DMS53 (cell line): ENCODE data around the gene KANK4.
"Not testable (repeated sequence)": the region's sequence is repeated elsewhere in the genome, so short reads cannot be mapped to it uniquely, and the experiment has no call there.

Source experiments
- DNase-seq: peaks from one replicate; lab custom pipeline; 2025; lab: John Stamatoyannopoulos, UW

The KANK4 gene

DNA sequence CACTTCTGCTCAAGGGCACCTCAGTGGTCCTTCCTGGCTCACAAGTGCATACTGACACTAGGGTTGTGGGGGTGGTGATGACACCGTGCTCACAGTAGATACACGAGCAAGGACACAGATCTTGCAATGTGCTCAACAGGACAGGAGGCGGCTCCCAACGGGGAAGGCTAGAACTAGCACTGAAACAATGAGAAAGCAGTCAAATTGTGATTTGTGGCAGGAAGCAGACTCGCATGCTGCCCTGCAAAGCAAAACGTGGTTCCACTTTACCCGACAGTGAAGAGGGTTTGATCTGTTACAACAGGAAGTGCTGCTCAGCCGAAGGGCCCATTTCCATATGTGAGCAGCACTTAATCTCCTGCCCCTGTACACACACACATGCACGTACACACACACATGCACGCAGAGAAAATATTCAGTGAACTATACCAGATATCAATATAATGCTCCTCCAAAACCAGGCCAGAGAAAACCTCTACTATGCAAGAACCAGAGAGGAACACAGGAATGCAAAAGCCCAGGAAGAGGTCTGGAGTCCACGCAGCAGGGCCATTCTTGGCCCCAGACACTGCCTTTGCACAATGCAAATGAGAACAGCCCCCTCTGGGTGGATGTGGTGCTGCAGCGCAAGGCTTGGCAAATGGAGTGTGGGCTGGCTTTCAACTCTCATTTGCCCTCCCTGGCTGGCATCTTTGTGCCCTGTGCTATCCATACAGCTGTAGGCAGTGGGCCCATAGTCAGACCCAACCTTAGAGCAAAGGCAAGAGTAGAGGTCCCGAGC lies 47.1 kb downstream of the KANK4 start:
- peak; percentile 24 for DNase-seq

DNA sequence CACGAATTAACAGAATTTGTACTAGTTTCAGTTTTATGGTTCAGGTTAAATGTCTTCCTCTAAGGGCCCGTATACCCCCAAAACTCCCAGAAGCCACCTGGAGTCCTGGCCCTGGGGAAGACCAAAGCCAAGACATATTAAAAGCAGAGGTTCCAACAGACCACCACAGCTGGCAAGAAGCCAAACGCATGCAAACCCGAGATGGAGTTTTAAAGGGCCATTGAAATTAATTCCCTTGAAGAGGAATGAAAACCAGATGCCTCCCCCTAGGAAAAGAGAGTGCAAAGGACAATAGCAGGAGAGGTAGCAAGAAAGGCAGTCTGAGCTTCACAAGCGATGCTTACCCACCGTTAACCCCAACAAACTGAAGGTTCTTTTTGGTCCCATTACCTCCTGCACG lies 48.1 kb downstream of the KANK4 start:
- no peak for DNase-seq

DNA sequence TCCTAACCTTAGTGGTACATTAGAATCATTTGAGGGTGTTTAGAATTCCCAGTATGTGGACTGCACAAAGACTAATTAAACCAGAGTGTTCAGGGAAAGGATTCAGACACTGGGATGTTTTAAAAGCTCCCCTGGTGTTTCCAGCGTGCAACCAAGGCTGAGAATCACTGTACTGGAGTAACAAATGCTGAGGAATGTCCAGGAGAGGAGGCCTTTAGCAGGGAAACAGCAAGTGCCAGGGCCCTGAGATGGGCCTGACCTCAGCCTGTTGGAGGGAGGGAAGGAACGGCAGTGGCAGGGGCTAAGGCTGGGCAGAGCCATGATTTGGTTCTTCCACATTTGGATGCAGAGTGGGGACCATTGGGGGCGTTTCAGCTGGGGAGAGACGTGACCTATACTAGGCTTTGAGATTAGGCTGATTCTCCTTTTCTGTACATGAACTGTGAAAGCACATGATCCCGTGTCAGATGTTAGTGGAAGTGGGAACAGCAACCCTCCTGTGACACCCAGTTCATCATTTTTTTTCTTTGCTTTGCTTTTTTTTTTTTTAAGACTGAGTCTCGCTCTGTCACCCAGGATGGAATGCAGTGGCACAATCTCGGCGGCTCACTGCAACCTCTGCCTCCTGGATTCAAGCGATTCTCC lies 49.3 kb downstream of the KANK4 start:
- no peak for DNase-seq

DNA sequence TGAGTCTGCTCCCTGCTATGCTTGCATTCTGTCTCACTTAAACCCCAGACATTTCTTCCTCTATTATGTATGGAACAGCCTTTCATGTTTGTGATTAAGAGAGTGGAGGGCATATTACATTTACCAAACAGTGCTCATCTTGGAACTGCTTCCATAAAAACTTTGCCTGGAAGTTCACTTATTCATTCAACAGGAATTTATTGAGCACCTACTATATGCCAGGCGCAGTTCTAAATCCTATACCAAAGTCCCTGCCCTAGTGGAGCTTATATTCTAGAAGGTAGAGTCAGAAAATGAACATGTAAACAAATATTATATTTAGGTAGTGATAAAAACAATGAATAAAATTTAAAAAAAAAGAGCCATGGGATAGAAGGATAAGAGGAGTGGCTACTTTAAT lies 49.8 kb downstream of the KANK4 start:
- no peak for DNase-seq

DNA sequence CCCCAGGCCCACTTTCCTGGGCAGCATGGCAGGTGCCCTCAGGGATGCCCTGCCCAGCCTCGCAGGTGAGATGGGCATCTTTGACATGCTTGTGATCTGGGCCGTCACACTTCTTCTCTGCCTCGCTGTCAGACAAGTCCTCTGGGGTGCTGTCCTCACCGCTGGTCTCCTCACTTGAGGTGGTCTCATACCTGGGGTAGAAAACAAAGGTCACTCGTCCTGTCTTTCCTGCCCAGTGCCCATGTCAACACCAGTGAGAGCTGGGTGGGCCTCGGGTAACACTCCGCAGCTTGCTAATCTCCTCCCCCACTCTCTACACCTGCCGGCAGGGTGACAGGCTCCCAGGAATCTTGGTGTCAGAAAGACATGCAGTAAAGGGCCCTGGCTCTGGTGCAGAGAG lies 50.9 kb downstream of the KANK4 start:
- no peak for DNase-seq

DNA sequence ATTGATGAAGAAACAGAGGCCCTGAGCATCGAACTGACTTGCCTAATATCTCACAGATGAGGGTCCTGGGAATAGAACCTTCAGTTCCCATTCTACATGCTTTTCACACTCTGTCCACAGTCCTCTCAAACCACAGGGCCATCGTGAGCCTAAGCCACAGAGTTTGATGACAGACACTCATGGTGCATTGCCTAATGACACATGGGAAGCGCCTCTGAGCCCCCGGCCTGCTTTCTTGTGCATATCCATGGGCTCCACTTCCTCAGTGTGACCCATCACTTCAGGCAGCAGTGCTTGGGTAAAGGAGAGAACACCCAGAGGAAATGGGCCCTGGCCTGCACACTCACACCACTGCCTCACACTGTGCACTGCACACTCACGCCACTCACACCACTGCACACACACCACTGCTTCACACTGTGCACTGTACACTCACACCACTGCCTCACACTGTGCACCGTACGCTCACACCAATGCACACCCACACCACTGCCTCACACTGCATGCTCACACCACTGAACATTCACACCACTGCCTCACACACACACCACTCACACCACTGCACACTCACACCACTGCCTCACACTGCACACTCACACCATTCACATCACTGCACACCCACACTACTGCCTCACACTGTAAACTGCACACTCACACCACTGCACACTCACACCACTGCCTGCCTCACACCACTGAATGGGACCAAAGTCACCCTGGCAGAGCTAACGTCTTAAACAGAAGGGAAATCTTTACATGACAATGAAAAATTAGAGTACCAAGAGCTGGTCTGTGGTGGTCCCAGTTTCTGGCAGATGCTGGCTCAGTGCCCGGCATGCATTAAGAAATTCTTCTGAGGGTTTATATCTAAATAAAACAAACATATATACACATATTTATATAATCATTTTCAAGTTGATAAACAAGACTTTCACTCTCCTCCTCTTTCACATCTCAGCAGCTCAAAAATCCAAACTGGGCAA lies 53.0 kb downstream of the KANK4 start:
- DNase-seq, result no peak

DNA sequence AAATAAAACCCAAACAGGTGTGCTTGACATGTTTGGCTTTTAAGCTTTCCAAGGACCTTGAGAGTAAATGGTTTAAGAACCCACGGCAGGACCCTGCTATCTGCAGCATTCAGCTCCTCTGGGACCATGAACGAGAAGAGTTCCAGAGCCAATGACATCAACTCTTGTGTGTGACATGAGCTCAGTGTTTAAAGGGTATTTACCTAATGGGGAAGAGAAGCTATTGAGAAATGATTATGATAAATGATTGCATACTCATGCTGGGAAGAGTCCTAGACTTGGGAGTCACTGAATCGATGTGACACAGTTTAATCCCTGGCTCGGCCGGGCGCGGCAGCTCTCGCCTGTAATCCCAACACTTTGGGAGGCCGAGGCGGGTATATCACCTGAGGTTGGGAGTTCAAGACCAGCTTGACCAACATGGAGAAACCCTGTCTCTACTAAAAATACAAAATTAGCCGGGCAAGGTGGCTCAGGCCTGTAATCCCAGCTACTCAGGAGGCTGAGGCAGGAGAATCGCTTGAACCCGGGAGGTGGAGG lies 55.4 kb downstream of the KANK4 start:
- no peak for DNase-seq

DNA sequence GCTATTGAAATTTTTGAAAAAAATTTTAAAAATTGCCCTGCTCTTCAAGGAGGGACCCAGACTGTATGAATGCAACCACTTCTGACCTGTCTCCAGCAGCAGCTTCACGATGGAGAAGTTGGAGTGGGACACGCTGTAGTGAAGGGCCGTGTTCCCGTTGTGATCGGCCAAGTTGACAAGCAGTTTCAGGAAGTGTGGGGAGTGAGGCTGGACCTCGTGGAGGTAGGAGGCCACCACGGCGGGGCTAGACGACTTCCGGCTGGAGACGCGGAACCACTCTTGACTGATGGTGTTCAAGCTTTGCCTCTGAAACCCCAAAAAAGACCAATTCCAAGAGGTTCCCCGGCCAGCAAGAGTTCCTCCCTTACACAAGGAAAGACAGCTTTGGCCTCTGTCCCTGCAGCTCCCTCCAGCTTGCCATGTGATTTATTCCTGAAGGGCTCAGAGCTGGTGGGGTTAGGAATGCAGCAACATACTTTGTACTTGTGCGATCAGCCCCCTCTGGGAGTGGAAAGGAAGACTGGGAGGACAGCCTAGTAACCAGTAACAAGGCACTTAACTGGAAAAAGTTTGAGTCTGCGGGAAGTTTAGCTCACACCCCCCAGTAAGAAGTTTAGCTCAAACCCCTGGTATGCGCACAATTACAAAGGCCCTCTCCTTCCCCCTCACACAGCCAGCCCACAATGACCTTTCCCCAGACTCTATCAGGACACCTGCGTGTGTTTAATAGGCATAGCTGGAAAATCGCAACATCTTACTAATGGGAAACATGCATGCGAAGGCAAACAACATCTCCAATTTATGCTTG lies 56.0 kb downstream of the KANK4 start:
- DNase-seq, result no peak

DNA sequence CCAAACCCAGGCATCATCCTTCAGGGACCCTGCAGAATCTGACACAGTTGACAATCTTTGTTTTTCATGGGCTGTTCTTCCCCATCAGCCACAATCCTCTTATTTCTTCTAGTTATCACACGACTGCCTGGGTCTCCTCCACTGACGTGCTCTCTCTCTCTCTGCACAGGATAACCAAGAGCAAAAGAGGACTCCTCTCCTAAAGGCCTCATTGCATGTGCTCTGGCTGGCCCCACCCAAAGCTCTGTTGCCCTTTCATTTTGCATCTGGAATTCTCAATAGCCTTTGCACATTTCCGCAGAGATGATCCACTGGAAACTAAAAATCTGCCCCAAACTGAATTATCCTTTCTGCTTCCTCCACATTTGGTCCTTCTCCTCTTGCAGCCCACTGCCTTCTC lies 58.5 kb downstream of the KANK4 start:
- no peak for DNase-seq

DNA sequence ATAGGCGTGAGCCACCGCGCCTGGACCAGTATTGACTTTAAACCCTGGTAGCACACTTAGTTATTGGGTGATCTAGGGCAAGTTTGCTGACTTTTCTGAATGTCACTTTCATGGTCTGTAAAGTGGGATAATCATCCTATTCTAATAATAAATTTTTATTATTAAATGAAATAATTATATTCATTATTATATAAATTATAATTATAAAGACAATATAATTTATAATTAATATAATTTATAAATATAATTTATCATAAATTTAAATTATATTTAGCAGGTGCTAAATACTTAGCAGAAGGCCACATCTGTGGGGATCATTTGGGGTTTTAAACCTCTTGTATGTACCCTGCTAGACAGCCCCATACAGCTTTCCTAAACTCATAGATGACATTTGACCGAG lies 59.7 kb downstream of the KANK4 start:
- no peak for DNase-seq

DNA sequence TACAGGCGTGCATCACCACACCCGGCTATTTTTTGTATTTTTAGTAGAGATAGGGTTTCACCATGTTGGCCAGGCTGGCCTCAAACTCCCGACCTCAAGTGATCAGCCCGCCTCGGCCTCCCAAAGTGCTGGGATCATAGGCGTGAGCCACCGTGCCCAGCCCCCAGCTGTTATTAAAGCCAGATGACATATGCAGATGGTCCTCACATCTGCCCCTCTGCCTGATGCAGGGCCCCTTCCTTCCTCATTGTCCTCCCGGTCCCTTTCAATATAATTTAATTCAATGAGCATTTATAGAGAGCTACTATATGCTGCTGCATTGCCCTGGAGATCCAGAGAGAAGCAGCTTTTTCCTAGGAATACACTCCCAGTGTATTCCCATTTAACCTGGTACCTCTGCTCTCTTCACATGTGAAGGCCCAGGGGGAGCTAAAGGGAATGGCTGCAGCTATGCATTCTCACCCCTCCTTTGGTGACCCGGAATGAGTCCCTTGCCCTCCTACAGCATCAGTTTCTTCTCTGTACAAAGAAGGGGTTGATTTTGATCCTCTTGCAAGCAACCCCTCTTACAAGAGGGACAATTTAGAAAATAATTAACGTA lies 69.0 kb downstream of the KANK4 start:
- no peak for DNase-seq

DNA sequence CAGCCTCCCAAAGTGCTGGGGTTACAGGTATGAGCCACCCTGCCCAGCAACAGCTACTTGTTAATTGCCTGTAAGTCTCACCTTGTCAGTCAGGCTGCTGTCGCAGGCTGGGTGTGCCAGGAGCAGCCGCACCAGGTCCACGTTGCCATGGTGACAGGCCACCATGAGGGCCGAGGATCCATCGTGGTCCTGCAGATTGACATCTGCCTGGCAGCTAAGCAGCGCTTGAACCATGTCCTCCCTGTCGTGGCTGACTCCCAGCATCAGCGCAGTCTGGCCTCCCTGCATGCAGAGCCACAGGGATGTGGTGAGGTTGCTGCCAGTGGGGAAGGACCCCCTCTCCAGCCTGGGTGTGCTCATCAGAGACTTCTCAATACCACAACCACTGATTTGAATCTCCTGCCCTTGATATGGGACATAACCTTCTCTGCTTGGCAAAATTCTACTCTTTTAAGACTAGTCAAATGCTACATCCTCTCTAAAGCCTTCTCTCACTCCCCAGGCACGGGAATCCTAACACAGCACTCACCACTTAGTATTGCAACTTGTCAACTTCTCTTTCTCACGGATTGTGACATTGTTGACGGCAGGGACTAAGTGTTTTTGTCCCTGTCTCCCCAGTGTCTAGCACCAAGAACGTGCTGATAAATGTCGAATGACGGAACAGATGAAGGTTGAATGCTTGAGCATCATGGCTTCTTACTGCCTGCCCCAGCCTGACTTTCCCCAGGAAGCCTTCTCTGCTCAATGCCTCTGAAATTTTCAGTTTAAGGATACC lies 71.7 kb downstream of the KANK4 start:
- peak; percentile 76 for DNase-seq

DNA sequence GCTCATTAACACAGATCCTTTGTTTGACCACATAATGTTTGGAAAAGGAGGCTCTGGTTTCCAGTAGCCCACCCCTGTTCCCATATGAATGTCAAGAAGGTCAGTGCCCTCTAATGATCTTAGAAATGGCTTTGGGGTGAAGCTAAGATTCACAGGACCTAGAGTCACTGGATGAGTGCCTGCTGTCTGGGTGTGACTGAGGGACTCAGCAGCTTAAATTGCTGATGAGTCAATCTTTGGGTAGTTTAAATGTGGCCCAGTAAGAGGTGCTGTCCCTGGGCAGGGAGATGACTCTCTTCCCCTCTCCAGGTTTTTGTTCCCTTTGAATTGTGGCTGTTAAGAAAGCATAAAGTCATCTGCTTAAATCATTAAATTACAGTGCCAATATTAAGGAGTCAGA lies 74.0 kb downstream of the KANK4 start:
- DNase-seq, result no peak

DNA sequence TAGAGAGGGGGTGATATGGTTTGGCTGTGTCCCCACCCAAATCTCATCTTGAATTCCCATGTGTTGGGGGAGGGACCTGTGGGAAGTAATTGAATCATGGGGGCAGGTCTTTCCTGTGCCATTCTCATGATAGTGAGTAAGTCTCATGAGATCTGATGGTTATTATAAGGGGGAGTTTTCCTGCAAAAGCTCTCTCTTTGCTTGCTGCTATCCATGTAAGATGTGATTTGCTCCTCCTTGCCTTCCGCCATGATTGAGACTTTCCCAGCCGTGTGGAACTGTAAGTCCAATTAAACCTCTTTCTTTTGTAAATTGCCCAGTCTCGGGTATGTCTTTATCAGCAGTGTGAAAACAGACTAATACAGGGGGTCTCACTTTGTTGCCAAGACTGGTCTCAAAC lies 74.9 kb downstream of the KANK4 start:
- DNase-seq, result not testable (repeated sequence)

DNA sequence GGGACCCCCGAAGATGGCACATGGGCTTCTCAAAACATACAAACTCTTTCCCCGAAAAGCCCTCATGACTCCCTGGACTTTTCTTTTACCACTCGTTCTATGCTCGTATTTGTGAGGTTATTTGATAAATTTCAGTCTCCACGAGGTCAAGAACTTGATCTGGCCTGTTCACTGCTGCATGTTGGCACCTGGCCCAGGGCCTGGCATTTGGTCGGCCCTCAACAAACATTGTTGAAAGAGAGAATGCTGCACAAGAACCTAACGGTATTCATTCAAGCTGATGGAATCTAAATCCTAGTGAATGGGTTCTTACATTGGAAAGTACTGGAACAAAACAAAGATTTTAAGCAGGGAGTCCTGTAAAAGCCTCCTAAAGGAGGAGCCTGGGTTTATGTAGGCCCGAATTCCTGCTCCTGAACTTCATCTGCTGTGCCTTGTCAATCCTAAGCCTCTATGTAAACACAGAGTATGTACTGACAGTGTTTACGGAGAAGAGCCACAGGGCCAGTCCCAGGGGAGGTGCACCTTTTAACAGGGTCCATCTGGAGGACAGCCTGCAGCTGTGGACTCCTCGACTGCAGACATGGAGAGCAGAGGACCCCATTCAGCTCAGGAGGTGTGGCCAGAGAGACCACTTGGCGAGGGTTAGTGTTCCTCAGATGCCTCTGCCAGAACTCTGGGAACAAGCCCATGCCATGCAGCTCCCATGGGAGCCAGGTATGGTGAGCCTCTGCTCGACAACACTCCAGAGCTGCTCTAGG lies 77.7 kb downstream of the KANK4 start:
- peak; percentile 84 for DNase-seq

DNA sequence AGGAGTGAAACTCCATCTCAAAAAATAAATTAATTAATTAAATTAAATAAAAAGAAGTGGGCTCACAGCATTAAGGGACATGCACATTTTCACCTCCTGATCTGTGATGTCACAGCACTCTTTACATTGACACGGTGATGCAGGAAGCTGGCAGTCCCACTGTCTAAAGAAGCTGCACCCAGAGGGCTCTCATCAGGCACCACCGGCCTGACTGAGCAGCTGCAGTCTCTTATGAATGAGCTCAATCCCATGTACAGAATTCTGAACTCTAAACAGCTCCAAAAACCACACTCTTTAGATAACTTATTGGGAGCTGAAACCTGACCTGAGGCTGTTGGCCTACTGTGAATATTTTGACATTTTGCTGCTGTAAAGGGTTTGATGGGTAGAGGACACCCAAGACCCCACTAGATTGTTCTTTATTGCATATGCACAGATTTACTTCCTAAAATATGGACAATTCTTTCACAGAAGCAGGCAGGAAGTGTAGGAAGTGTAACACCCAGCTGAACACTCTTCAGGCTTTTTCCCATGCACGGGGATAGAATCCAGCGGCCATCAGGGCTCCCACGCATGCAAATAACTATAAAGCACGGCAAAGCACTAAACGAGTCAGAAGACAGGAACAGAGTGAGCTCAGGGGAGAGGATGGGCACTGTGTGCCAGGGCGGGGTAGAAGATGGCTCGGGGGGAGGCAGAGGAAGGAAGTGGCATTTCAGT lies 78.4 kb downstream of the KANK4 start:
- DNase-seq, result peak; percentile 37

DNA sequence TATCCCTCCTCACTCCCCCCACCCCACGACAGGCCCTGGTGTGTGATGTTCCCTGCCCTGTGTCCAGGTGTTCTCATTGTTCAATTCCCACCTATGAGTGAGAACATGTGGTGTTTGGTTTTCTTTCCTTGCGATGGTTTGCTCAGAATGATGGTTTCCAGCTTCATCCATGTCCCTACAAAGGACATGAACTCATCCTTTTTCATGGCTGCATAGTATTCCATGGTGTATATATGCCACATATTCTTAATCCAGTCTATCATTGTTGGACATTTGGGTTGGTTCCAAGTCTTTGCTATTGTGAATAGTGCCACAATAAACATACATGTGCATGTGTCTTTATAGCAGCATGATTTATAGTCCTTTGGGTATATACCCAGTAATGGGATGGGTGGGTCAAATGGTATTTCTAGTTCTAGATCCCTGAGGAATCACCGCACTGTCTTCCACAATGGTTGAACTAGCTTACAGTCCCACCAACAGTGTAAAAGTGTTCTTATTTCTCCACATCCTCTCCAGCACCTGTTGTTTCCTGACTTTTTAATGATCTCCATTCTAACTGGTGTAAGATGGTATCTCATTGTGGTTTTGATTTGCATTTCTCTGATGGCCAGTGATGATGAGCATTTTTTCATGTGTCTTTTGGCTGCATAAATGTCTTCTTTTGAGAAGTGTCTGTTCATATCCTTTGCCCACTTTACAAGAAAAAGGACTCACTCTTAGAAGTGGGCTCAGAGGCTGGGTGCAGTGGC lies 79.4 kb downstream of the KANK4 start:
- DNase-seq, result not testable (repeated sequence)

DNA sequence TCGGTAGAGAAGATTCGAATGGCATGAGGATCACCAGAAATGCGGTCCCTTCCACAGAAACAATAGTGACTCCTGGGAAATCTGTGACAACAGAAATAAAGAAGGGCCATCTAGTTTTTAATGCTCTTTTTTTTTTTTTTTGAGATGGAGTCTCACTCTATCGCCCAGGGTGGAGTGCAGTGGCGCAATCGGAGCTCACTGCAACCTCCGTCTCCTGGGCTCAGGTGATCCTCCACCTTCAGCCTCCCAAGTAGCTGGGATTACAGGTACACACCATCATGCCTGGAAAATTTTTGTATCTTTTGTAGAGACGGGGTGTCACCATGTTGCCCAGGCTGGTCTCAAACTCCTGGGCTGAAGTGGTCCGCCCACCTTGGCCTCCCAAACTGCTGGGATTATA lies 80.7 kb downstream of the KANK4 start:
- DNase-seq, result no peak
